Gastrocnemius medialis (tissue), 4 donors: ENCODE measurements around the gene THSD4.

Experiments
- POLR2A ChIP-seq, 2 donors: fragments of 450-650 bp; IDR thresholded peaks; one replicate each; pipeline ENCODE4 v1.6.1; 2017; ENCODE audit warnings: antibody characterized with exemption in 2 of 2, mild to moderate bottlenecking in 2 of 2, moderate library complexity in 2 of 2
- TF ChIP-seq, protein P1 (sequence below), 5 experiments: fragments of 450-650 bp in 3 of 5; fragments of 200-600 bp in 2 of 5; sonication (generic) in 2 of 5; IDR thresholded peaks in 4 of 5; conservative IDR thresholded peaks in 1 of 5; 1 replicate in 4 of 5; 2 replicates in 1 of 5; pipeline ENCODE4 v1.5.1; 2016 to 2019; ENCODE audit warnings: antibody characterized with exemption in 5 of 5, mild to moderate bottlenecking in 3 of 5, moderate library complexity in 3 of 5

- TF ChIP-seq, protein P1, sequence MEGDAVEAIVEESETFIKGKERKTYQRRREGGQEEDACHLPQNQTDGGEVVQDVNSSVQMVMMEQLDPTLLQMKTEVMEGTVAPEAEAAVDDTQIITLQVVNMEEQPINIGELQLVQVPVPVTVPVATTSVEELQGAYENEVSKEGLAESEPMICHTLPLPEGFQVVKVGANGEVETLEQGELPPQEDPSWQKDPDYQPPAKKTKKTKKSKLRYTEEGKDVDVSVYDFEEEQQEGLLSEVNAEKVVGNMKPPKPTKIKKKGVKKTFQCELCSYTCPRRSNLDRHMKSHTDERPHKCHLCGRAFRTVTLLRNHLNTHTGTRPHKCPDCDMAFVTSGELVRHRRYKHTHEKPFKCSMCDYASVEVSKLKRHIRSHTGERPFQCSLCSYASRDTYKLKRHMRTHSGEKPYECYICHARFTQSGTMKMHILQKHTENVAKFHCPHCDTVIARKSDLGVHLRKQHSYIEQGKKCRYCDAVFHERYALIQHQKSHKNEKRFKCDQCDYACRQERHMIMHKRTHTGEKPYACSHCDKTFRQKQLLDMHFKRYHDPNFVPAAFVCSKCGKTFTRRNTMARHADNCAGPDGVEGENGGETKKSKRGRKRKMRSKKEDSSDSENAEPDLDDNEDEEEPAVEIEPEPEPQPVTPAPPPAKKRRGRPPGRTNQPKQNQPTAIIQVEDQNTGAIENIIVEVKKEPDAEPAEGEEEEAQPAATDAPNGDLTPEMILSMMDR (IDR thresholded peaks at IDR 0.05 in 4 of 5, conservative IDR thresholded peaks at IDR 0.05 in 1 of 5), result no peak
- TF ChIP-seq POLR2A (IDR thresholded peaks at IDR 0.05), result no peak
These were observed 341.5 kb downstream of the THSD4 start for GRCh38 chr15:71456811-71457210.
